Right atrium auricular region (tissue), 2 donors: Measurements from ENCODE around the gene ADCY6. TPM values are rescaled to one million over a fixed set of nuclear protein-coding genes. Genes with fewer than 3 reads are reported as not detected.

Source experiments
- DNase-seq: peaks from one replicate; pipeline ENCODE4 v3.0.0-alpha.2; 2019; ENCODE audit warnings: low spot score
- H3K27ac ChIP-seq, 2 donors: fragments of 200-600 bp; sonication (generic); 1 replicate in 1 of 2; 2 replicates in 1 of 2; pipeline ENCODE4 v1.5.1; 2016 to 2019
- H3K27me3 ChIP-seq, 2 donors: fragments of 200-600 bp; sonication (generic); one replicate each; pipeline versions ENCODE4 v1.5.1 to v1.6.0; 2017 to 2019
- H3K36me3 ChIP-seq: fragments of 200-600 bp; sonication (generic); one replicate; pipeline ENCODE4 v1.5.1; 2016
- H3K4me1 ChIP-seq, 2 donors: fragments of 200-600 bp; sonication (generic); one replicate each; pipeline versions ENCODE4 v1.5.1 to v1.6.0; 2017 to 2019
- H3K4me3 ChIP-seq, 2 donors: fragments of 200-600 bp; sonication (generic); 1 replicate in 1 of 2; 2 replicates in 1 of 2; pipeline ENCODE4 v1.5.1; 2017 to 2019; ENCODE audit warnings: mild to moderate bottlenecking in 1 of 2, moderate library complexity in 1 of 2
- H3K9me3 ChIP-seq, 2 donors: fragments of 200-600 bp; sonication (generic); one replicate each; pipeline ENCODE4 v1.5.1; 2019
- total RNA-seq, 2 donors: library from RNA; depleted of rRNA; stranded (reverse); fragments of >200 nt; gene quantifications; one replicate each; pipeline ENCODE4 v1.1.0, GENCODE V29; 2016
- TF ChIP-seq, protein P1 (sequence below), 2 donors: fragments of 200-600 bp; sonication (generic); IDR thresholded peaks; one replicate each; pipeline ENCODE4 v1.5.1; 2019; ENCODE audit warnings: antibody characterized with exemption in 2 of 2

Gene ADCY6
- total RNA-seq, 2 donors from 2014 or later: 76.4 to 81.6 TPM

DNA sequence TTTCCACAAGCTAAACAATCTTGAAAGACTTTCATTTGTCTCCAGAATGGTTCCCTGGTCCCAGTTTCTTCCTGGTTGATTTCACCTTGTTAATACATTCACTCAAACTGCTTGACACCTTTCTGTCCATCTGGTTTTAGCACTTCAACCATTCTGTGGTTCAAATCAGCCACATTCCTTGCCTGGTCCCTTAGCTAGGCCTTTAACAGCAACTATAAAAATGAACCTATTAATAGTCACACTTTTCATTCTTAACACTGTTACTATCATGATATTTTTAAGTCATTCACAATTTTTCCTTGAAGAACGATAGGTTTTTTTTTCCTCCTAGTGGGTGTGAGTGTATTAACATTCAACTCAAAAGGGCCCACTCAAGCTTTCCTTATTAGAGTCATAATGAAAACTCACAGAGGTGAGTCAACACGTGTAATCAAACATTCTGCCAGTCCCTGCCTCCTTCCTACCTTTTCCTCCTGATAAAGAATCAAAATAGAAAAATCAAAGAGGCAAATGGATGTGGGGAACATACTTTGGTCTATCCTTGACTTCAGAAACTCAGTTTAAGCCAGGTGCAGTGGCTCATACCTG, 38.0 kb downstream of the ADCY6 start:
- Histone ChIP-seq H3K36me3 (no peaks in the 10 kb centered on the region), H3K27me3 (no peaks in the 10 kb centered on the region), H3K27ac (no peak overlapping the region), H3K9me3 (no peaks in the 10 kb centered on the region), H3K4me1 (no peaks in the 10 kb centered on the region), H3K4me3 (no peak overlapping the region)
- no peak for DNase-seq
- TF ChIP-seq, protein P1, sequence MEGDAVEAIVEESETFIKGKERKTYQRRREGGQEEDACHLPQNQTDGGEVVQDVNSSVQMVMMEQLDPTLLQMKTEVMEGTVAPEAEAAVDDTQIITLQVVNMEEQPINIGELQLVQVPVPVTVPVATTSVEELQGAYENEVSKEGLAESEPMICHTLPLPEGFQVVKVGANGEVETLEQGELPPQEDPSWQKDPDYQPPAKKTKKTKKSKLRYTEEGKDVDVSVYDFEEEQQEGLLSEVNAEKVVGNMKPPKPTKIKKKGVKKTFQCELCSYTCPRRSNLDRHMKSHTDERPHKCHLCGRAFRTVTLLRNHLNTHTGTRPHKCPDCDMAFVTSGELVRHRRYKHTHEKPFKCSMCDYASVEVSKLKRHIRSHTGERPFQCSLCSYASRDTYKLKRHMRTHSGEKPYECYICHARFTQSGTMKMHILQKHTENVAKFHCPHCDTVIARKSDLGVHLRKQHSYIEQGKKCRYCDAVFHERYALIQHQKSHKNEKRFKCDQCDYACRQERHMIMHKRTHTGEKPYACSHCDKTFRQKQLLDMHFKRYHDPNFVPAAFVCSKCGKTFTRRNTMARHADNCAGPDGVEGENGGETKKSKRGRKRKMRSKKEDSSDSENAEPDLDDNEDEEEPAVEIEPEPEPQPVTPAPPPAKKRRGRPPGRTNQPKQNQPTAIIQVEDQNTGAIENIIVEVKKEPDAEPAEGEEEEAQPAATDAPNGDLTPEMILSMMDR (IDR thresholded peaks at IDR 0.05): no peak

DNA sequence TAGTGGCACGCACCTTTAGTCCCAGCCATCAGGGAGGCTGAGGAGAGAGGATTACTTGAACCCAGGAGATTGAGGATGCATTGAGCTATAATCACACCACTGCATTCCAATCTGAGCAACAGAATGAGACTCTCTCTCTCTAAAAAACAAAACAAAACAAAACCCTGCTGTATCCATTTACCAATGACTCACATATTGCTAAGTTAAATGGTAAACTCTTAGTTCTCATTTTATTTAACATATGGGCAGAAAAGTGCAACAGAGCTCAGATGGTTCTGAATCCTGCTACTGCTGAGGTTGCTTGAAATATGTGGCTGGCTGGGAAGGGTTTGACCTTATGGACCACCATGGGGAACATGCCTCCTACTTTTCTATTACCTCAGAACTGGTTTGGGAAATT, 38.7 kb downstream of the ADCY6 start:
- TF ChIP-seq, protein P1 (IDR thresholded peaks at IDR 0.05): no peak

DNA sequence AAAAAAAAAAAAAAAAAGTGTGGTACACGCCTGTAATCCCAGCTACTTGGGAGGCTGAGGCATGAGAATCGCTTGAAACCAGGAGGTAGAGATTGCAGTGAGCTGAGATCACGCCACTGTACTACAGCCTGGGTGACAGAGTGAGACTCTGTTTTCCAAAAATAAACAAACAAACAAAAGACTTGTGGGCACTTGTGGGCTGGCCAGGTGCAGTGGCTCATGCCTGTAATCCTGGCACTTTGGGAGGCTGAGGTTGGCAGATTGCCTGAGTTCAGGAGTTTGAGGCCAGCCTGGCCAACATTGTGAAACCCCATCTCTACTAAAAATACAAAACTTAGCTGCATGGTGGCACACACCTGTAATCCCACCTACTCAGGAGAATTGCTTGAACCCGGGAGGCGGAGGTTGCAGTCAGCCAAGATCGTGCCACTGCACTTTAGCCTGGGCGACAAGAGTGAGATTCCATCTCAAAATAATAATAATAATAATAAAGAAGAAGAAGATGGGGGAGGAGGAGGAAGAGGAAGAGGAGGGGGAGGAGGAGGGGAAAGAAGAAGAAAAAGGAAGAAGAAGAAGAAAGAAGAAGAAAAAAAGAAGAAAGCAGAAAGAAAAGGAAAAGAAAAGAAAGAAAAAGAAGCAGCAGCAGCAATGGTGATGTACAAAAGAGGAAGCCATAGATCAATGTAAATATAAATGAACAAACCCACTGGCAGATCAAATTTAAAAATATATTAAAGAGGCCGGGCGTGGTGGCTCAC, 44.5 kb downstream of the ADCY6 start:
- no peaks in the 10 kb centered on the region for H3K4me1 ChIP-seq

More for the DNA sequence above, 38.7 kb downstream of the ADCY6 start:
- Histone ChIP-seq H3K27ac (no peak overlapping the region), H3K9me3 (no peaks in the 10 kb centered on the region), H3K36me3 (no peaks in the 10 kb centered on the region), H3K4me1 (no peaks in the 10 kb centered on the region), H3K4me3 (no peak overlapping the region), H3K27me3 (no peaks in the 10 kb centered on the region)
- DNase-seq: no peak

DNA sequence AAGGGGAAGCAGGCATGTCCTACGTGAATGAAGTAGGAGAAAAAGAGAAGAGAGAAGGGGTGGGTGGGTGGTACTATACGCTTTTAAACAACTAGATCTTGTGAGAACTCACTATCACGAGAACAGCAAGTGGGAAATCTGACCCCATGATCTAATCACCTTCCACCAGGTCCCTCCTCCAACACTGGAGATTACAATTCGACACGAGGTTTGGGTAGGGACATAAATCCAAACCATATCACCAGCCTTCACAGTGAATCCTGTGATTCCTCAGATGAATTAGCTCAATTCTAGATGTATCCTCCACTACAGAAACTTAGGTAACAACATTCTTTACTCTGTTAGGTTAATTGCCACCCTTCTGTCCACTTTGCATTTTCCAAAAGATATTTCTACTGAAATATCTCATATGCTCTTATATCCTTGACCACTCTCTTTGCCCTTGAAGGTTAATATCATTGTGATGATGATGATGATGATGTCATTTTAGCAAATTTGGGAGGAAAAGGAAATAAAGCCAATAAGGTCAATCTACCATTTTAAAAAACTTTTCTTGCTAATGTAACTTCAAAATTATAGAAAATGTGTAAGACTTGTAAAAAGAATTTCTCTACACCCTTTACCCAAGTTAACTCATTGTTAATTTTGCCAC, 49.1 kb downstream of the ADCY6 start:
- no peaks in the 10 kb centered on the region for H3K4me1 ChIP-seq
- H3K36me3 ChIP-seq: no peaks in the 10 kb centered on the region
- H3K27ac ChIP-seq: no peak overlapping the region
- DNase-seq: no peak
- H3K4me3 ChIP-seq: no peak overlapping the region
- TF ChIP-seq, protein P1 (IDR thresholded peaks at IDR 0.05): no peak
- H3K27me3 ChIP-seq: no peaks in the 10 kb centered on the region
- no peaks in the 10 kb centered on the region for H3K9me3 ChIP-seq

More for the DNA sequence above, 44.5 kb downstream of the ADCY6 start:
- Histone ChIP-seq H3K36me3 (no peaks in the 10 kb centered on the region), H3K4me3 (no peak overlapping the region), H3K27me3 (no peaks in the 10 kb centered on the region), H3K9me3 (no peaks in the 10 kb centered on the region), H3K27ac (no peak overlapping the region)
- no peak for DNase-seq
- TF ChIP-seq, protein P1 (IDR thresholded peaks at IDR 0.05): no peak

DNA sequence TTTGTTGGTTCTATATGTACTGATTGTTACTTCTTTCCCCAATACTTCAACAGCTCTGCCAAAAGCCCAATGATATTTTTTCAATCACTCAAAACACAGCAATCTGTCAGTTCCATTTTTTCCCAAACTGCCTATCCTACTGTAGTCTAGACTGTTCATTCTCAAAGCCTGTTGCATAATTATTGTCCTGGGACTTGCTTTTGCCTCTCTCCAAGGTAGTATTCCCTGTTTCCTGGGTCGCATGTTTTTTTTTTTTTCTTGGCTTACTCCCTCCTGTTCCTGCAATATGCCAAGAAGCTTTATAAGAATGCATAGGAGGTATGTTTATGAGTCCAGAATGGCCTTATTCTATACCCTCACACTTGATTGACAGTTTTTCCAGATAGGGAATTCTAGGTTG, 52.4 kb downstream of the ADCY6 start:
- Histone ChIP-seq H3K4me3 (no peak overlapping the region), H3K4me1 (no peaks in the 10 kb centered on the region), H3K36me3 (no peaks in the 10 kb centered on the region), H3K27me3 (no peaks in the 10 kb centered on the region), H3K9me3 (no peaks in the 10 kb centered on the region), H3K27ac (no peak overlapping the region)
- TF ChIP-seq, protein P1 (IDR thresholded peaks at IDR 0.05): no peak
- DNase-seq: no peak
